GM13977 (cell line): ENCODE data around the gene CACHD1.

Experiments
- DNase-seq: peaks from one replicate; pipeline ENCODE4 v3.0.0; 2012; ENCODE audit warnings: low spot score
- in situ Hi-C: fragments of 300-500 bp; cut with MboI; formaldehyde crosslinking; loops from one replicate; pipeline ENCODE4 v1.12.0; 2022; ENCODE audit warnings: low sequenced_read_pairs, low pct_unique_long_range_greater_than_20kb, mixed read lengths, inconsistent platforms; ENCODE audit not compliant: unreplicated experiment
- TF ChIP-seq, protein P1 (sequence below): IDR thresholded peaks from 2 replicates; pipeline ENCODE4 v1.5.1; 2012; ENCODE audit warnings: mild to moderate bottlenecking, control low read depth; ENCODE audit not compliant: insufficient read depth; ENCODE audit errors: extremely low read depth, missing control alignments

The CACHD1 gene

DNA sequence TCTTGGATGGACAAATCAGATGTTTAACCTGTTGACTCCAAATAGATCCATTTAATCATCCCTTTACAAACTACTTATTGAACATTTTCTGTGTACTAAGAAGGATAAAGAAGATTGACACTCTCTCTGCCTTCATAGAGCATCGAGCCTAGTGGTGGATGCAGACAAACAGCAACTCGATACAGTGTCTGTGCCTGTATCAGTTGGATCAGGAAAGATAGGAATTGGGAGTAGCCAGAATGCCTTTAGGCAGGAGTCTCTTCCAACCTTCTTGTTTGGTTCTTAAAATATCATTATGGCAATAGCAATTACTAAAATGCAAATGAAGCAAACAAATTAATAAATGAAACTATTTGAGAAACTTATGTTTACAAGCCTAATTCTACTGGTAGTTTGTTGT is 185.9 kb downstream of the CACHD1 start:
- in situ Hi-C loops = loop anchor here (25.0 kb wide), 1 partner anchor 394 kb away; no protein-coding TSS in a partner anchor
- TF ChIP-seq, protein P1, sequence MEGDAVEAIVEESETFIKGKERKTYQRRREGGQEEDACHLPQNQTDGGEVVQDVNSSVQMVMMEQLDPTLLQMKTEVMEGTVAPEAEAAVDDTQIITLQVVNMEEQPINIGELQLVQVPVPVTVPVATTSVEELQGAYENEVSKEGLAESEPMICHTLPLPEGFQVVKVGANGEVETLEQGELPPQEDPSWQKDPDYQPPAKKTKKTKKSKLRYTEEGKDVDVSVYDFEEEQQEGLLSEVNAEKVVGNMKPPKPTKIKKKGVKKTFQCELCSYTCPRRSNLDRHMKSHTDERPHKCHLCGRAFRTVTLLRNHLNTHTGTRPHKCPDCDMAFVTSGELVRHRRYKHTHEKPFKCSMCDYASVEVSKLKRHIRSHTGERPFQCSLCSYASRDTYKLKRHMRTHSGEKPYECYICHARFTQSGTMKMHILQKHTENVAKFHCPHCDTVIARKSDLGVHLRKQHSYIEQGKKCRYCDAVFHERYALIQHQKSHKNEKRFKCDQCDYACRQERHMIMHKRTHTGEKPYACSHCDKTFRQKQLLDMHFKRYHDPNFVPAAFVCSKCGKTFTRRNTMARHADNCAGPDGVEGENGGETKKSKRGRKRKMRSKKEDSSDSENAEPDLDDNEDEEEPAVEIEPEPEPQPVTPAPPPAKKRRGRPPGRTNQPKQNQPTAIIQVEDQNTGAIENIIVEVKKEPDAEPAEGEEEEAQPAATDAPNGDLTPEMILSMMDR = no peak
- DNase-seq = no peak

DNA sequence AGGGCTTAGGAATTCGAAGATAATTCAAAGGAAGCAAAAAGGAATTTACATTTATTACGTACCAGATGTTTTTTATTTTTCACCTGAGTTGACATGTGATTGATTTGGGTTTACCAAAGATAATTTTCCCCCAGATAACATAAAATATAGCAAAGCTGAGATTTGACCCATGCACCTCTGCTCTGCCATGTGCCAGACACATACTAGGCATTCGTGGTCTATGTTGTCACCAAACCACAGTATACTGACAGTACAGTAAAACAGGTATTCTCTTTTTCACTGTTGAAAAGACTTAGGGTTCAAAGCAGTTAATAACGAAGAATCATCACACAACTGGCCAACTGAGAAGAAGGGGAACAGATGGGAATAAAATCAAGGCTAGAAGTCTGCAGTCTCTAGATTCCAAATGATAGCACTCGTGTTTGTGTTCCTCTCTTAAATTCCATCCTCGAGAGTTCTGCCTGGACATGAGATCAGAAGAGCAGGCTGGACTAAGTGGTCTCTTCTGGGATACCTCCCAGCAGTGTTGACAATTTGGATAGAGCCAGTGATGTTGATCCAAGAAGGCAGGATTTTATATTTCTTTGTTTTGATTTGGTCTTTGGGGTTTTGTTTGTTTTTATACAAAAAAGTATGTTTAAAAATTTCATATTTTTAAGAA is 189.7 kb downstream of the CACHD1 start:
- TF ChIP-seq, protein P1 = no peak
- in situ Hi-C loops = loop anchor here (25.0 kb wide), 1 partner anchor 397 kb away; no protein-coding TSS in a partner anchor
- DNase-seq = no peak

DNA sequence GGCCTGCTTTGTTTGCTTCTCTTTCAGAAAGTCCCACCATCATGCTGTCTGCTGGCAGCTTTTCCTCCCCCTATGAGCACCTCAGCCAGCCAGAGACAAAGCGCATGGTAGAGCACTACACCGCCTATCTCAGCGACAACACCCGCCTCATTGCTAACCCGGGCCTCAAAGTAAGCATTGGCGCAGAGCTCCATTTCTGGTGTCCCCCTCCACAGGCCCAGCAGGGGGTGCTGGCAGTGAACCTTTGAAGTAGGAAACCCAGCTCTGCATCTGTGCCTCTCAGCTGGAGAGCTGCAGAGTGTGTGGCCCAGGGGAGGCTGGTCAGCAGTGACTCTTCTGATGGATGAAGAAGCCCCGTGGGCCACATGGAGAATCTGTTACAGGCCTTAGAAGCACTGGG is 193.7 kb downstream of the CACHD1 start:
- peak; percentile 7 for DNase-seq
- in situ Hi-C loops = loop anchor here (25.0 kb wide), 1 partner anchor 401 kb away; no protein-coding TSS in a partner anchor

DNA sequence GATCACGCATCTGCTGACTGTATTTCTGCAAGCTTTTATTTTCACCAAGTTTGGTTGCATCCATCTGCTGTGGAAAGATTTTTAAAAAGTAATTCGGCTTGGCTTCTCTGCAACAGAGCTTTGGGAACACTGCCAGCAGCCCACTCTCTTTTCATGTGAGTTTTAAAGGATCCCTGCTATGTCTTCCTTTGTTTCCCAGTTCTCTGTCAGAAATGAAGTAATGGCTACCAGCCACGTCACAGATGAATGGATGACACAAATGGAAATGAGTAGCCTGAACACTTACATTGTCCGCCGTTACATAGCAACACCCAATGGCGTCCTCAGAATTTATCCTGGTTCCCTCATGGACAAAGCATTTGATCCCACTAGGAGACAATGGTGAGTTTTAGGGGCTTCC is 194.4 kb downstream of the CACHD1 start:
- in situ Hi-C loops = loop anchor here (25.0 kb wide), 1 partner anchor 402 kb away; no protein-coding TSS in a partner anchor
- DNase-seq = no peak
- TF ChIP-seq, protein P1 = no peak

More for the DNA sequence above, 193.7 kb downstream of the CACHD1 start:
- TF ChIP-seq, protein P1 = peak; percentile 31

DNA sequence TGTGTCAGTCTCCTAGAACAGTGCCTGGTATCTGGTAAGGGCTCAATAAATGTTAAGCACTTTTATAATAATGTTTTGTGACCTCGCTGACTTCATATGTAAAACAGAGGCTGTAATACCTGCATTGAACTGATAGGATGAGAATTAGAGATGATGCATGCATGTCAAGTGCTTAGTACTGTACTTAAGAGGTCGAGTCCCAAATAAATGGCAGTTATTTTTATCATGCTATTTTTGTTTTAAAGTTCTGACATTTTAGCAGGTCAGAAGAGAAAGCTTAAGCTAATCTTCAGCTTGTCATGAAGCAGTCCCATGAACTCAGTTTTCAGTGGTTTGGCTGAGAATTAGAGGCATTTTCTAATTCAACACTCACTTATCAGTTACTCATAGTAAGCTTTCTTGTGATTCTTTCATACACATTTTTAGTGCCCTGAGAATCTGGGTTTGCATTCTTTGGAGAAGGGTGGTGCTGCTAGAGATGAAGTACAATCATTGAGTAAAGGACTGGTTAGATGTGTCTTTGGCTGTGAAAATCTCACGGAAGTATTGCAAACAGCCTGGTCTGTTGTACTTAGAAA is 199.3 kb downstream of the CACHD1 start:
- DNase-seq = no peak
- in situ Hi-C loops = loop anchor here (25.0 kb wide), 1 partner anchor 407 kb away; no protein-coding TSS in a partner anchor
- TF ChIP-seq, protein P1 = no peak

DNA sequence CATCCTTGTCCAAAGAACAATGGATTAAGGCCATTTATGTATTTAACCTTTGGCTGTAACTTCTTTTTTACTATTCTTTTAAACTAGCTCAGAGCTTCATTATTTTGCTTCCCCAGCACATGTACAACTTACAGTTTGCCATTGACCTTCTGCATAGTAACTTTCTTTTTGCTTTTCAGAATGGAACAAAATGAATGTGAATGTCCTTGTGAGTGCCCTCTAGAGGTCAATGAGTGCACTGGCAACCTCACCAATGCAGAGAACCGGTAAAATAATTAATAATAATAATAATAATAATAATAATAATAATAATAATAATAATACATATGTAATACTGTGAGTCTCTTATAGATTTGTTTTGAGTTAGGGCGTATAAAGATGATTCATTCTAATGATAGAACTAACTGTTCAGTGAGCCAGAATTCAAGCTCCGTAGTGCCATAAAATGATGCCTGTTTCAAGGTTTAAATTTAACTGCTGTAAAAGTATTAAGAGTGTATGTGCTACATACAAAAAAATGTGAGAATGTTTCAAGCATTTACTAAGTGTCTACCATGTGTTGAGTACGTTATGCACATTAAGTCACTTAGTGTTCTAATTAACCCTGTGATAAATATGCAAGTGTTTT is 205.9 kb downstream of the CACHD1 start:
- TF ChIP-seq, protein P1 = peak; percentile 65
- in situ Hi-C loops = loop anchor here (25.0 kb wide), 1 partner anchor 536 kb away; no protein-coding TSS in a partner anchor
- DNase-seq = peak; percentile 26
